NT2/D1 (cell line): ENCODE measurements around the gene ABHD3.

Experiments used
- SUZ12 ChIP-seq: IDR thresholded peaks from 2 replicates; pipeline ENCODE4 v1.6.1; 2011; ENCODE audit not compliant: insufficient read length, insufficient read depth; ENCODE audit errors: extremely low read depth
- YY1 ChIP-seq: IDR thresholded peaks from 2 replicates; pipeline ENCODE4 v1.6.1; 2011; ENCODE audit not compliant: insufficient read length, insufficient read depth

DNA sequence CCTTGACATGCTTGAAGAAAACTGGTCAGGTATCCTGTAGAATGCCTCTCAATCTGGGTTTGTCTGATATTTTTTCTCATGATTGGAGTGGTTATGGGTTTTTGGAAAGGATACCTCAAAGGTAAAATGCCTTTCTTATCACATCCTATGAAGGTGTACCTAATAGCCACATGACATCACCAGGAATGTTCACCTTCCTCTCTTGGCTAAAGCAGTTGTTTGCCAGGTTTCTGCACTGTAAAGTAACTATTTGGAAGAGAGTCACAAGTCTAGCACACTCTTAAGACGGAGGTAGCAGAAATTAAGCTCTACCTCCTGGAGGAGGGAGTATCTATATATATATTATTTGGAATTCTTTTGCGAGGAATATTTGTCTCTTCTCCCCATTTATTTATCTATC is 18.1 kb upstream of the ABHD3 start:
- TF ChIP-seq SUZ12: no peak
- no peak for TF ChIP-seq YY1
